Psoas muscle (tissue), 8 donors: ENCODE results near the gene ENTPD6. TPM values are rescaled to one million over a fixed set of nuclear protein-coding genes. Genes with fewer than 3 reads are reported as not detected.

Experiments
- ATAC-seq, 4 donors: fragments of 200-7000 bp; cut with Tn5 transposase; one replicate each; pipeline ENCODE4 v1.9.1; 2020; ENCODE audit warnings: moderate library complexity in 3 of 4, mild to moderate bottlenecking in 2 of 4
- DNase-seq, 2 donors: peaks; one replicate each; pipeline ENCODE4 v3.0.0-alpha.2; 2020
- H3K27ac ChIP-seq: fragments of 200-600 bp; one replicate; pipeline ENCODE4 v1.8.0; 2022
- H3K27me3 ChIP-seq, 3 donors: fragments of 200-600 bp in 1 of 3; one replicate each; pipeline versions ENCODE4 v1.6.1 to v1.8.0; 2013 to 2022; ENCODE audit warnings: low read length in 2 of 3, mild to moderate bottlenecking in 2 of 3, moderate library complexity in 1 of 3; ENCODE audit not compliant: insufficient read depth in 3 of 3
- H3K36me3 ChIP-seq, 2 donors: fragments of 200-600 bp in 1 of 2; one replicate each; pipeline versions ENCODE4 v1.6.1 to v1.8.0; 2013 to 2022; ENCODE audit warnings: low read depth in 1 of 2, mild to moderate bottlenecking in 1 of 2, moderate library complexity in 1 of 2; ENCODE audit not compliant: insufficient read depth in 1 of 2
- H3K4me1 ChIP-seq: fragments of 200-600 bp; one replicate; pipeline ENCODE4 v1.8.0; 2022
- H3K4me3 ChIP-seq: fragments of 200-600 bp; one replicate; pipeline ENCODE4 v1.8.0; 2022; ENCODE audit warnings: mild to moderate bottlenecking
- H3K9me3 ChIP-seq: fragments of 200-600 bp; one replicate; pipeline ENCODE4 v1.8.0; 2022
- CTCF ChIP-seq: fragments of 200-600 bp; IDR thresholded peaks from one replicate; pipeline ENCODE4 v1.8.0; 2022; ENCODE audit warnings: antibody characterized with exemption
- WGBS, 3 donors: extraction: QIAGEN DNeasy Blood & Tissue Kit; methylation state at CpG; one replicate each; pipeline versions ENCODE4 v1.1.6 to v1.1.7; 2013; 5-methylcytosine and 5-hydroxymethylcytosine counted together
- intact Hi-C, 2 donors: fragments of 100-400 bp; cut with DNase I; formaldehyde crosslinking; loops; one replicate each; pipeline versions ENCODE4 v1.11.0 to v1.14.2; 2022
- polyA plus RNA-seq, 3 donors: library from polyadenylated mRNA; stranded (reverse); fragments of 200-250 nt; gene quantifications; one replicate each; pipeline ENCODE4 v1.2.3, GENCODE V29; 2013
- total RNA-seq, 4 donors: library from RNA; stranded (reverse); fragmentation: NEBNext Ultra II Directional in 2 of 4; extraction: Animal tissue kit (Norgen Biotek cat#: 25700) in 2 of 4; gene quantifications; one replicate each; pipeline versions ENCODE4 v1.2.1 to v1.2.4, GENCODE V29; 2021 to 2023
- donor health status: healthy with polysubstance abuse.
- donor health status: DM: no; HTN: no; CAD: no; lungs with moderate emphysema.
- donor health status: Bipolar disorder and iron deficiency.
- donor health status: healthy.
- donor health status: DM: yes; HTN: yes; CAD: no.
- donor health status: DM: no; HTN: no; CAD: no.
- donor health status: DM: no; HTN: no; CAD: no.
- donor health status: DM: yes; HTN: yes; CAD: no.

Gene ENTPD6
- total and polyA plus RNA-seq, 7 donors = 28.7 to 65.3 (median 38.9) TPM

GRCh38 chr20:25272223-25273000, 76.9 kb downstream of the ENTPD6 start:
- no peak for TF ChIP-seq CTCF
- Histone ChIP-seq H3K9me3 (no peaks in the 10 kb centered on the region), H3K4me3 (no peak overlapping the region), H3K27me3 (no peaks in the 10 kb centered on the region), H3K36me3 (peaks cover 4 to 51% of the 10 kb centered on the region in 2 donors), H3K4me1 (peaks cover 29% of the 10 kb centered on the region), H3K27ac (peak overlapping the region; percentile 75)
- intact Hi-C loops = loop anchor here in 1 of 2 donors (10.0 kb wide), 1 partner anchor 122 kb away; the partner anchor contains the start of gene ABHD12
- ATAC-seq (peak; percentile 46 to 71 (median 62)), DNase-seq (peak; percentile 12 to 61)
- 71 to 84% (median 79%) methylated on average over 19 of the region's 19 CpGs for WGBS, 3 donors

- peak overlapping the region; percentile 48 for H3K4me3 ChIP-seq
- H3K4me1 ChIP-seq = peaks cover 29% of the 10 kb centered on the region
- no peaks in the 10 kb centered on the region for H3K9me3 ChIP-seq
- TF ChIP-seq CTCF = no peak
- H3K27ac ChIP-seq = peak overlapping the region; percentile 75
- H3K27me3 ChIP-seq = no peaks in the 10 kb centered on the region
- intact Hi-C loops = loop anchor here in 1 of 2 donors (10.0 kb wide), 1 partner anchor 122 kb away; the partner anchor contains the start of gene ABHD12
- H3K36me3 ChIP-seq = peaks cover 4 to 58% of the 10 kb centered on the region in 2 donors
- ATAC-seq (peak; percentile 21 to 24 (median 22)), DNase-seq (peak; percentile 10 to 48)
- WGBS, 3 donors = 30 to 57% (median 40%) methylated on average over 10 of the region's 10 CpGs
Observed at GRCh38 chr20:25273046-25273445, 77.5 kb downstream of the ENTPD6 start.

- Histone ChIP-seq H3K9me3 (no peaks in the 10 kb centered on the region), H3K27ac (peak overlapping the region; percentile 75), H3K4me1 (peaks cover 29% of the 10 kb centered on the region), H3K36me3 (peaks cover 4 to 65% of the 10 kb centered on the region in 2 donors), H3K27me3 (no peaks in the 10 kb centered on the region), H3K4me3 (peak overlapping the region; percentile 48)
- intact Hi-C loops = loop anchor here in 1 of 2 donors (10.0 kb wide), 1 partner anchor 121 kb away; the partner anchor contains the start of gene ABHD12
- no peak for TF ChIP-seq CTCF
- DNase-seq = peak; percentile 31 to 79
- peak; percentile 73 to 88 (median 80) for ATAC-seq
- 33 to 59% (median 34%) methylated on average over 20 of the region's 20 CpGs for WGBS, 3 donors
Observed at GRCh38 chr20:25273541-25274358, 78.2 kb downstream of the ENTPD6 start.

GRCh38 chr20:25274481-25274880, 79.0 kb downstream of the ENTPD6 start:
- ATAC-seq (peak in 2 of 4 donors; percentile 35 to 40), DNase-seq (peak; percentile 22 to 58)
- Histone ChIP-seq H3K27me3 (no peaks in the 10 kb centered on the region), H3K36me3 (peaks cover 4 to 61% of the 10 kb centered on the region in 2 donors), H3K4me3 (no peak overlapping the region), H3K27ac (peak overlapping the region; percentile 75), H3K9me3 (no peaks in the 10 kb centered on the region), H3K4me1 (peaks cover 29% of the 10 kb centered on the region)
- WGBS, 3 donors = 80 to 95% (median 86%) methylated on average over 20 of the region's 20 CpGs
- no peak for TF ChIP-seq CTCF
- intact Hi-C loops = loop anchor here in 1 of 2 donors (10.0 kb wide), 1 partner anchor 120 kb away; the partner anchor contains the start of gene ABHD12
